Measurements from ENCODE around the gene ANKFN1. TPM values are rescaled to one million over a fixed set of nuclear protein-coding genes. Genes with fewer than 3 reads are reported as not detected.

ANKFN1 gene
- total RNA-seq, 2 donors from 2014 or later, result 0.52 to 0.58 TPM

DNA sequence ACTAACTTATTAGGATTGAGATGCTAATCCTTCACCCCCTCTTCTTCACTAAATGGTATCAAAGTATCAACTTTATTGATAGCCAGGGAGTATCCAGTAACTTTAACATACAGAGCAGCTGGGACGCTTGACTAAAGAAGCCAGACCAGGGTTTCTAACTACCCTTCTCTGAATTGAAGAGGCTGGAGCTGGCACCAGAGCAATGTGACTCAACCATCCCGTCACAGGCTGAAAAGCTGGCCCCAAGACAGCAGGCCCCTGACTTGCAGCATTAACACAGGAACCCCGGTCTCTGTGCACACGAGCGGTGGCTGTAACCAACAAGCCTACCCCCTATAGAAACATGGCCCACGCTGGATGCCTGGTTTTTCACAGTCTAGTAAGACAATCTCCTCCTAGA lies 59.8 kb downstream of the ANKFN1 start:
- DNase-seq, result no peak
- Histone ChIP-seq H3K27ac (no peak overlapping the region), H3K4me3 (no peak overlapping the region), H3K27me3 (no peaks in the 10 kb centered on the region), H3K36me3 (no peaks in the 10 kb centered on the region), H3K4me1 (no peaks in the 10 kb centered on the region), H3K9me3 (no peaks in the 10 kb centered on the region), H3K9ac (ENCODE audit: low read depth in 2 of 2, low read length in 2 of 2) (no peak overlapping the region)
- intact Hi-C loops (cut with DNase I), result no loop called here
- TF ChIP-seq, protein P1, sequence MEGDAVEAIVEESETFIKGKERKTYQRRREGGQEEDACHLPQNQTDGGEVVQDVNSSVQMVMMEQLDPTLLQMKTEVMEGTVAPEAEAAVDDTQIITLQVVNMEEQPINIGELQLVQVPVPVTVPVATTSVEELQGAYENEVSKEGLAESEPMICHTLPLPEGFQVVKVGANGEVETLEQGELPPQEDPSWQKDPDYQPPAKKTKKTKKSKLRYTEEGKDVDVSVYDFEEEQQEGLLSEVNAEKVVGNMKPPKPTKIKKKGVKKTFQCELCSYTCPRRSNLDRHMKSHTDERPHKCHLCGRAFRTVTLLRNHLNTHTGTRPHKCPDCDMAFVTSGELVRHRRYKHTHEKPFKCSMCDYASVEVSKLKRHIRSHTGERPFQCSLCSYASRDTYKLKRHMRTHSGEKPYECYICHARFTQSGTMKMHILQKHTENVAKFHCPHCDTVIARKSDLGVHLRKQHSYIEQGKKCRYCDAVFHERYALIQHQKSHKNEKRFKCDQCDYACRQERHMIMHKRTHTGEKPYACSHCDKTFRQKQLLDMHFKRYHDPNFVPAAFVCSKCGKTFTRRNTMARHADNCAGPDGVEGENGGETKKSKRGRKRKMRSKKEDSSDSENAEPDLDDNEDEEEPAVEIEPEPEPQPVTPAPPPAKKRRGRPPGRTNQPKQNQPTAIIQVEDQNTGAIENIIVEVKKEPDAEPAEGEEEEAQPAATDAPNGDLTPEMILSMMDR (IDR thresholded peaks at IDR 0.05), result no peak

DNA sequence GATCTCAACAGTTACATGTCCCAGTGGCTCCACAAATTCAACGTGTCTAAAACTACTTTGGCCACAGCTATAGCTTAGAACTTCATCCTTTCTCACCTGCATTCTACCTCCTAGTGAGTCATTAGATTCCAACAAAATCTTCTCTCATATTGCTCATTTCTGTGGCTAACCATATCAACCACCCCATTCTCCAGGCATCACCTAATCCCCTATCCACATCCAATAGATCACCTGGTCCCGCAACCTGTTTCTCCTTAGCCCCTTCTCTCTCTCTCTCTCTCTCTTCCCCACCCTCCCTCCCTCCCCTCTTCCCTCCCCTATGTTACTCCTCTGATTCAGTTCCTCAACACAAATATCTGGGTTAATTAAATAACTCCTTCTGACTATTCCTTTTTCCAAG lies 64.6 kb downstream of the ANKFN1 start:
- TF ChIP-seq, protein P1 (IDR thresholded peaks at IDR 0.05), result no peak
- Histone ChIP-seq H3K4me1 (no peaks in the 10 kb centered on the region), H3K27me3 (no peaks in the 10 kb centered on the region), H3K4me3 (no peak overlapping the region), H3K36me3 (no peaks in the 10 kb centered on the region), H3K9me3 (no peaks in the 10 kb centered on the region), H3K27ac (no peak overlapping the region), H3K9ac (ENCODE audit: low read depth in 2 of 2, low read length in 2 of 2) (no peak overlapping the region)
- DNase-seq, result no peak
- intact Hi-C loops (cut with DNase I), result no loop called here

DNA sequence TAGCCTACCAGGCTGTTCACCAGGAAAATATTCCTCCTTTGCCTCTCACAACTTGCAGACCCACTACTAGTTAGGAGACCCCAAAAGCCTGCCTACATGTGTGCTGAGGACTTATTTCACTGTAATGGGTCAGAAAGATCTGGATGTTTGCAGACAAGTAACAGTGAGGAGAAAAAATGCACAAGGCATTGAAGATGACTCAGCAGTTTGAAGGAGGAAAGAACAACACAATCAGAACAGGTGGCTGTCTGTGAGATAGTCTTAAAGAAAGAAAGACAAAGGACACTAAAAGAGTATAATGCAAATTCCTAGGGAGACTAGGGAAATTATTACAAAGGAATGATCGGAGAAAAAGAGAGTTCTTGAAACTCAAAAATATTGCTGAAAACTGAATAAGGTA lies 69.0 kb downstream of the ANKFN1 start:
- Histone ChIP-seq H3K27ac (no peak overlapping the region), H3K9ac (ENCODE audit: low read depth in 2 of 2, low read length in 2 of 2) (no peak overlapping the region), H3K4me1 (no peaks in the 10 kb centered on the region), H3K27me3 (no peaks in the 10 kb centered on the region), H3K36me3 (no peaks in the 10 kb centered on the region), H3K9me3 (no peaks in the 10 kb centered on the region), H3K4me3 (no peak overlapping the region)
- DNase-seq, result no peak
- intact Hi-C loops (cut with DNase I), result no loop called here
- TF ChIP-seq, protein P1 (IDR thresholded peaks at IDR 0.05), result no peak

DNA sequence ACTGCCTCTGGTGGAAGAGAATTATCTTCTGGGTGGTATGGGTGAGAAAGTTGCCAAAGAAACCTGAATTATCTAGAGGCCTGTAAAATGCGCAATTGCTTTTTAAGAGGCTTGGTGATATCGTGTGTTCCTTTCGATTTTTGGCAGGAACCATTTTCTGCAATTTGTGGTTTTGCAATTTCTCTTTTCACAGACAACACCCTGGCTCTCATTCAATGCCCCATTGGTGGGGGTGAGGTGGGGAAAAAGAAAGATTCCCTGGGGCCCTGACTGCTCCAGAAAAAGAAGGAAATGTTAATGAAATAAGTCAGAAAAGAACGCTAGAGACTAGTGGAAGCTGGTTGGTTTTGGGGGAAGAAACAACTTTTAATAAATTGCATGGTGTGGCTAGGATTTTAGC lies 77.4 kb downstream of the ANKFN1 start:
- Histone ChIP-seq H3K27me3 (no peaks in the 10 kb centered on the region), H3K4me1 (no peaks in the 10 kb centered on the region), H3K4me3 (no peak overlapping the region), H3K9me3 (no peaks in the 10 kb centered on the region), H3K36me3 (no peaks in the 10 kb centered on the region), H3K27ac (no peak overlapping the region), H3K9ac (ENCODE audit: low read depth in 2 of 2, low read length in 2 of 2) (no peak overlapping the region)
- no peak for DNase-seq
- intact Hi-C loops (cut with DNase I), result no loop called here
- TF ChIP-seq, protein P1 (IDR thresholded peaks at IDR 0.05), result no peak

DNA sequence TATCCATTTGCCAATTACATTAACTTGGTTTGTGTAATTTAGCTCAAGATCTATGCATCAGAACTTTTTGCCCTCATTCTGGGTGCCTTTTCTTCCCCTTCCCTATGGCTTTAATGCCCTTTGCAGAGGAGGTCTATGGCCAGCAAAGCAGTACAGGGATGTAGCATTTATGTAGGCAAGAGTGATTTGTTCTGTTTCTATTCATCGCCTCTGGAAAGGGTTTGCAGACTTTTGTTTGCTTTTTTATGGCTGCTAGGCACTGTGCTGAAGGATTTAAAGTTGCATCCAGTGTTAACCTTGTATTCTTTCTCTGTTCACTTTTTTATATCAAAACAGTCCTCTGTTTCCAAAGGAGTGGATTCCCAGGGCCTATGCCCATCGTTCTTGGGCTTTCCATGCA lies 78.0 kb downstream of the ANKFN1 start:
- H3K4me3 ChIP-seq, result no peak overlapping the region
- no peak overlapping the region for H3K27ac ChIP-seq
- no peak for DNase-seq
- TF ChIP-seq, protein P1 (IDR thresholded peaks at IDR 0.05), result no peak
- no peaks in the 10 kb centered on the region for H3K27me3 ChIP-seq
- no peaks in the 10 kb centered on the region for H3K4me1 ChIP-seq
- H3K9ac ChIP-seq (ENCODE audit: low read depth in 2 of 2, low read length in 2 of 2), result no peak overlapping the region
- no peaks in the 10 kb centered on the region for H3K36me3 ChIP-seq
- H3K9me3 ChIP-seq, result no peaks in the 10 kb centered on the region
- intact Hi-C loops (cut with DNase I), result no loop called here

DNA sequence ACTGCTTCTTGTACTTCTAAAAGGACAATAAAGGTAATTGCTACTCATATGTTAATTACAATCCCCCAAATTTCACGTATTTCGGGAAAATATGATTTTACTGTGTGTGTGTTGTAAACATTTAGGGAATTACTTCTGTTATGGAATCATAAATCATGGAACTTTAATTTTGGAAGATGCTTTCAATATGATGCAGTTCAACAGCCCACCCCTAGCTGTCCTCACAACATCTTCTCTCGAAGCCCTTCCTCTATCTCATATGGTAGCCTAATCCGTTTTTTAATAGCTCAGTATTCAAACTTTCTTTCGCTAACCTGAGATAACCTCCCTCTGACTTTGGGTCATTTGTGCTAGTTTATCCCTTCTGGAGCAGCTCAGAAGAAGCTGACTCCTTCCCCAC lies 78.4 kb downstream of the ANKFN1 start:
- no peaks in the 10 kb centered on the region for H3K4me1 ChIP-seq
- TF ChIP-seq, protein P1 (IDR thresholded peaks at IDR 0.05), result no peak
- no peak overlapping the region for H3K4me3 ChIP-seq
- H3K9ac ChIP-seq (ENCODE audit: low read depth in 2 of 2, low read length in 2 of 2), result no peak overlapping the region
- no peaks in the 10 kb centered on the region for H3K36me3 ChIP-seq
- intact Hi-C loops (cut with DNase I), result no loop called here
- DNase-seq, result no peak
- H3K9me3 ChIP-seq, result no peaks in the 10 kb centered on the region
- H3K27ac ChIP-seq, result no peak overlapping the region
- H3K27me3 ChIP-seq, result no peaks in the 10 kb centered on the region
